Activated CD8-positive, alpha-beta memory T cell treated with anti-CD3 and anti-CD28 coated beads, Interleukin-2, amount 50 U/mL, for 24 hours (primary cell): Measurements from ENCODE around the gene STK10.
"Not testable (repeated sequence)": the region's sequence is repeated elsewhere in the genome, so short reads cannot be mapped to it uniquely, and the experiment has no call there.

Experiments used
- DNase-seq: peaks from one replicate; pipeline ENCODE4 v3.0.0-alpha.2; 2020; ENCODE audit errors: extremely low read depth

STK10 gene

DNA sequence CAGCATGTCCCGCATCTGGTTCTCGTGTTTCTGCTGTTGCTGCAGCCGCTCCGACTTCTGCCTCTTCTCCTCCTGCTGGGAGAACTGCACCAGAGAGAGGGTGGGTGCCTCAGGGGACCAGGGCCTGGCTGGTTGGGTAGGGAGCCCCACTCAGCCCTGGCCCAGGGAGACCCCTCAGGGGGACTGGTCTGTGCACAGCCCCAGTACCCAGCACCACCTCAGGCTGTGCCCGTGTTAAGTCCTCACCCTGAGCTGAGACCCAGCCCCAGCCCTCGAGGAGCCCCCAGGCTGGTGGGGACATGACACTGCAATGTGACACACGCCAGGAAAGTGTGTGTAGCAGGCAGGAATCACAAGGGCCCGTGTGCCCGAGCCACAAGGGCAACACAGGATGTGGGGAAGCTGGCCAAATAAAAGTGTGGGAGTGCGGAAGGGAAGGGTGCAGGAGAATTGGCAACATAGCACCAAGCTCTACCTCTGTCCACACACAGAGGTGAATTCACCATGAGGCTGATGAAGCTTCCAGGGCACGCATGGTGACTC lies 133.3 kb downstream of the STK10 start:
- DNase-seq = no peak

DNA sequence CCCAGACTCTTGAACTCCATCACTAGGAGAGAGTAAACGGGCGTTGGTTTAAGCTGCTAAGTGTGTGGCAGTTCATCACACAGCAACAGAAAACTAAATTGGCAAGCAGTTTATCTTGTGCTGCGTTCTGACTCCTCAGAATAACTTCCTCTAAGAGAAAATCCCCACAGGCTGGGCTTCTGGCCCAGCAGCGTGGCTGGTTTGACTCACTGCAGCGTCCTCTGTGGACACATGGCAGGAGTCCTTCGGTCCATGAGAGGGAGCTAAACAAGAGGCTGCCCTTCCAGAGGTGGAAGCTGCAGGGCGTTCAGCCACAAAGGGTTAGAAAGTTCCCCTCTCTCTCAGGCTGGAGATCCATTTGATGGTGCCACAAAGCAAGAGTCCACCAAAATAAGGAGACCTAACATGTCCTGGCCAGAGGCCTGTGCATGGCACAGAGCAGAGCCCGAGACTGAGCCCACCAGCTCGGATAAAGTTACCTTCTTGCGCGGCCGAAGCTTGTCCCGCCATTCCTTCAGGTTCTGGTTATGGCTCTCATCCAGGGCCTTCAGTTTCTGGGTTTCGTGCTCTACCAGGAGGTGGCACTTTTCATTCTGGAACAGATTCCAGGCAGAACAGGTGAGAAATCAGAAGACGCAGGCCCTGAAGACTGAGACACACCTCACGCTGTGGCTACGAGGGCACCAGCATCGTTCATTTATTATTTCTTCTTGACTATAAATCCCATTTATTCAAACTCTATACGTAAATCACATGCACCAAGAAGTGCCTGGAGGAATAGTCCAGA lies 135.4 kb downstream of the STK10 start:
- DNase-seq = no peak

GRCh38 chr5:172051643-172052339 lies 136.2 kb downstream of the STK10 start:
- DNase-seq = no peak

- DNase-seq = no peak
Measured at GRCh38 chr5:172050080-172050479, 137.9 kb downstream of the STK10 start.

DNA sequence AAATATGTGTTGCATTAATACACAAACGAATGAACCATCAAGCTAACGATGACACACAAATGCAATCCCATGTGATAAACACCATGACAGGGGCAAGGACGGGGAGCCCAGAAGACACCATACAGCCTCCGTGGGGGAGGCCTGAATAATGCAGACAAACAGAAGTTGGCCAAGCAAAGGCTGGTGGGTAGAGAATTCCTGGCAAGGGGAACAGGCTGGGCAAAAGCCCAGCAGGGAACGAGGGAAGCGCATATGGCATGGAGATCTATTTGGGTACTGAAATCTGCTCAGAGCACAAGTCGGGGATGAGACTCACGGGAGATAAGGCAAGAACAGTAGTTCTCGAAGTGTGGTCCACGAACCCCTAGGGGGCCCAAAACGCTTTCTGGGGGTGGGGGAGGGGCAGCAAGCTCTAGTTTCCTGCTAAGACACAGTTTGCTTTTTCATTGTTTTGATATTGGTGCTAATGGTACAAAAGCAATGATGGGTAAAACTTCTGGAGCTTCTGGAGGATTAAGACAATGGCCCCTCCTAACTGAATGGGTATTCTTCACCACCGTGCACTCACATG lies 138.7 kb downstream of the STK10 start:
- no peak for DNase-seq

GRCh38 chr5:172048539-172049101 lies 139.4 kb downstream of the STK10 start:
- no peak for DNase-seq

GRCh38 chr5:172048170-172048422 lies 139.9 kb downstream of the STK10 start:
- no peak for DNase-seq

- DNase-seq = no peak
Measured at GRCh38 chr5:172046593-172046992, 141.4 kb downstream of the STK10 start.

- DNase-seq = no peak
Measured at GRCh38 chr5:172045315-172045632, 142.8 kb downstream of the STK10 start.

DNA sequence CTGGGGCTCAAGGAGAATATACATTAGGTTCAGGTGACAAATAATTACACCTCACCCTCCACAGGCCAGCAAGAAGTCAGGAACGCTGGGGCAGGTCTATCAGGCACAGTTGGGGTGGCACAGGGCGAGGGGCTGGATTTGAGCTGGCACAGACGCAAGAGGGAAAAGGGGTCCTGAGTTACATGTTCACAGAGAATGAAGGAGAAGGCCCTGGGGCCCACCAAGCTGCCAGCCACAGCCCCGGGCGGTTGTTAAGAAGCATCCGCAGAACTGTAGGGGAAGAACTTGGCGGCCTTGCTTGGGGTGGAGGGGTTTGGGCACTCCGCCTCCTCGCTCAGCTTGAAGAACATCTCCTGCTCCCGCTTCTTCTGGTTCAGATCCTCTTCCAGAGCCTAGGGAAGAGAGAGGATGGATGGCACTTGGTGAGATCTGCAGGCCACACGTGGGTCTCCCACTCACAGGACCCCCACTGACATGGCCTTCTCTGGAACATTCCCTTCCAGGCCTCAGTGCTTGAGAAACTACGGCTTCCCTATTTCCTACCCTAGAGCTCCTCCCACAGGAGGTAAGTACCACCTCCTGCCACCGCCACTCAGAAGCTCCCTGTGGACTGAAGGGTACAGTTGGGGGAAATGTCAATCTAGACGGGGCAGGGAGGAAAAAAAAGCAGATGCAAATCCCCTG lies 143.3 kb downstream of the STK10 start:
- no peak for DNase-seq

DNA sequence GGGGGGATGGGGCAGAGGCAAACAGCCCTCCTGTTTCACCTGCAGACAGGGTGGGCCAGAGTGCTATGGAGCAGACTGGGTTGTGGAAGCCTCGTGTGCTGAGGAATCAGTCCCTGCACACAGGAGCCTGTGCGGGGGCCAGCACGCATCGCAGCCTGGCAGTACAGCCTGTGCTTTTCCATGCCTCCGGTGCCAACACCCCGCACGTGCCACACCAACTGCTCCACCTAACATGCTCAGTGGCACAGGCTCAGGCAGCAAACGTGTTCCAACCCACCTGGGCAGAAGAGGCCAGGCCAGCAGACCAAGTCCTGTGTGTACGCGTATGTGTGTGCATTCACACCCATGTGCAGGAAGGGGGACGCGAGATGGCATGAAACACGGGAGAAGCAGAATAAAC lies 144.2 kb downstream of the STK10 start:
- DNase-seq = no peak

GRCh38 chr5:172042183-172042582 lies 145.8 kb downstream of the STK10 start:
- no peak for DNase-seq

GRCh38 chr5:172038167-172038566 lies 149.9 kb downstream of the STK10 start:
- DNase-seq = no peak

DNA sequence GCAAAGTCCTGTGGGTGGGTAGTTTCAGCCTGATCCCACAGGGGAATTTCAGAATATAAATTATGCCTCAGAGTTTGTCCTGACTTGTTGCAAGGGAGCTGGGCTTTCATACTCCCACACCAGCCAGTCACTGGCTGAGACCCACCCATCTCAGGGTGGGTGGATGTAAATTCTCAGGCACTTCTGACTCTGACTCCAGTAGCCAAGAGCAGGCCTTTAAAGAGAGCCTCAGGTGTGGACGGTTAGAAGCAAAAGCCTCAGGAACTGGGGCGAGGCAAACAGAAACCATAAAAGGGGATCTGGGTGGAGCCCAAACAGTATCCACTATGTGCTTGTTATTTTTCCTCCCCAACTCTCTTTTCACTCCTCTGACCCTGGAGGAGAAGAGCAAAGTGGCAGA lies 153.0 kb downstream of the STK10 start:
- DNase-seq = no peak

GRCh38 chr5:172031894-172032461 lies 156.0 kb downstream of the STK10 start:
- DNase-seq = no peak

DNA sequence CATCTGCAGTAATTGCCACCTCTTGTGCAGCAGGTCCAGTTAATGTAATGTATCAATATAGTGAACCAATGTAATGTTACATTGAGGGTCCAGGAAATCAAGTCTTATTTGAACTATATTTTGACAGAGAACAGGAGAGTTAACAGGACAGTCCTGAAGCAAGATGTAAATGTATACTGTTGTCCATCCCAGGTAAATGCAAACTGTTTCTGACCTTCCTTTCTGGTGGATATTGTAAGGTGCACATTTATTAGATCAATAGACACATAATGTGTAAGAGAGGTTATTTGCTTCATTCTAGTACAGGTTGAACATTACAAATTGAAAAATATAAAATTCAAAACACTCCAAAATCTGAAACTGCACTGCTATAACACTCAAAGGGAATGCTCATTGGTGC lies 158.1 kb downstream of the STK10 start:
- no peak for DNase-seq

DNA sequence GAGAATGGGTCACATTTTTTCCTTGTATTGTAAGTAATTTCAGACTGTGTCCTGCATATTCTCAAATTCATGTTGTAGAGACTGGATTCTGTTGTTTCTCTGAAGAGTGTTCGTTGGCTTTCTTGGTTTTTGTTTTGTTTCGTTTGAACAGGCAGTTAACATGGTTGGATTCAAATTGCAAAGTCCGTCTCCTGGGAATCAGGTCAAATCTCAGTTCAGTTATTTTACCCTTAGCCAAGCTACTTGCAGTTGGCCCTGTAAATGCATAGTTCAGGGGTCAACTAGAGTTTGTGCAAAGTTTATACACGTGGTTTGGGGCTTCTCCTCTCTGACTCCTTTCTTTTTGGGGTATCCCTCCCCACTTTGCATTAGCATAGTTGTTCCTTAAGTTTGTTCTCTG lies 159.9 kb downstream of the STK10 start:
- DNase-seq = no peak

DNA sequence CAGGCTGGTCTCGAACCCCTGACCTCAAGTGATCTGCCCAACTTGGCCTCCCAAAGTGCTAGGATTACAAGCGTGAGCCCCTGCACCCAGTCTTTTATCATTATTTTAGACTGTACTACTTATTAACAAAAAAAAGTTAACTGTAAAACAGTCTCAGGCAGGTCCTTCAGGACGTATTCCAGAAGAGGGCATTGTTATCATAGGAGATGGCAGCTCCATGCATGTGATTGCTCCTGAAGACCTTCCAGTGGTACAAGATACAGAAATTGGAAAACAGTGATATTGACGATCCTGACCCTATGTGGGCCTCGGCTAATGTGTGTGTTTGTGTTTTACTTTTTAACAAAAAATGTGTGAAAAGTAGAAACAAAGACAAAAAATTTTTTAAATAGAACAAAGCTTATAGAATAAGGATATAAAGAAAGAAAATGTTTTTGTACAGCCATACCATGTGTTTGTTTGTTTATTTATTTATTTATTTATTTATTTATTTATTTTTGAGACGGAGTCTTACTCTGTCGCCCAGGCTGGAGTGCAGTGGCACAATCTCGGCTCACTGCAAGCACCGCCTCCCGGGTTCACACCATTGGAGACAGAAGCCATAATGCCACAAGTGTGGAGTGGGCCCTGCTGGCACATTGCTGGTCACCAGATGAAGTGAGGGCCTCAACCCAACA lies 167.8 kb downstream of the STK10 start:
- not testable (repeated sequence) for DNase-seq

DNA sequence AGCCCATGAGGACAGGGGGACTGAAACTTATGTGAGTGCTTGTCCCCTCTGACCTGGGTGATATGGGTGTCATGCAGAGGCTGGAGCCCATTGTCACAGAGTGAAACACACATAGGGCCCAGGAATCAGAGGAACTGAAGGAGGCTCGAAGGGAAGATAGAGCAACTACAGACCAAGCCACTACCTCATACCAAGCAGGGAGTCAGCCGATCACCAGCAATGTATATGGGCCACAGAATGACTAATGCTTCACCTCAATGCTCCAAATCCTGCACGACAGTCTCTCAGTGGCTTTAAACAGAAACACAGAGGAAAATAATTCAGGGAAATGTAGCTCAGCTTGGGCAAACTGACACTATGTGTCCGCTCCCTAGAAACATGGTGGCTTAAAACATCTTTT lies 172.7 kb downstream of the STK10 start:
- DNase-seq = no peak

DNA sequence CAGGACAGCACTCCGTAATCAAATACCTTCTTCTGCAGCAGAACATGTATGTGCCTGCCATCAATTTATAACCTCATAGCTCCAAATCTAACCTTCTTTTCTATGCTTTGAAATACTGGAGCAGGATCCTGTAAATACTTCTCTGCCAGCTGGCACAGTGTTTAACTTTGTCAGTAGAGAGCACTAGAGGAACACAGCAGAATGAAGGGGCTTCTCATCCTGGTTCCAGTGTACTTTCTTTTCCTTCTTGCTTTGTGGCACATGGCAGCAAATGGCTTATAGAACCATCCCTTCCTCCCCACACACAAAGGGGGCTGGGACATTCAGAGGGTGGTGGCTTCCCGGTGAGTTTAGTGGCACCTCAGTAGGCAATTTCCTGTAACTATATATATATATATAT lies 177.7 kb downstream of the STK10 start:
- no peak for DNase-seq

GRCh38 chr5:172009536-172010270 lies 178.3 kb downstream of the STK10 start:
- DNase-seq = no peak
